Stimulated activated CD8-positive, alpha-beta memory T cell treated with anti-CD3 and anti-CD28 coated beads, Interleukin-15, amount 100 ng/mL, for 24 hours (primary cell): ENCODE data around the gene LAX1.
"Not testable (repeated sequence)": the region's sequence is repeated elsewhere in the genome, so short reads cannot be mapped to it uniquely, and the experiment has no call there.

Experiments
- DNase-seq: peaks from one replicate; pipeline ENCODE4 v3.0.0-alpha.2; 2020; ENCODE audit warnings: low read depth

Gene LAX1

GRCh38 chr1:203765029-203765837 is at the start of gene LAX1:
LAX1 (plus strand) TSS chr1:203765183; CDS start chr1:203765566, 383 bp downstream.
- peak; percentile 29 for DNase-seq

GRCh38 chr1:203717120-203717519 is 47.9 kb upstream of the LAX1 start:
- no peak for DNase-seq

- no peak for DNase-seq
These were observed 44.7 kb upstream of the LAX1 start for GRCh38 chr1:203720242-203720641.

- DNase-seq, result no peak
These were observed 42.1 kb upstream of the LAX1 start for GRCh38 chr1:203722909-203723308.

- DNase-seq, result no peak
These were observed 38.5 kb upstream of the LAX1 start for GRCh38 chr1:203726417-203726867.

- DNase-seq, result no peak
These were observed 31.7 kb upstream of the LAX1 start for GRCh38 chr1:203733009-203733863.

- DNase-seq, result no peak
These were observed 22.5 kb upstream of the LAX1 start for GRCh38 chr1:203742436-203742835.

- no peak for DNase-seq
These were observed 21.9 kb upstream of the LAX1 start for GRCh38 chr1:203743091-203743571.

- no peak for DNase-seq
These were observed 20.7 kb upstream of the LAX1 start for GRCh38 chr1:203744075-203744972.

- no peak for DNase-seq
These were observed 18.7 kb upstream of the LAX1 start for GRCh38 chr1:203746281-203746680.

GRCh38 chr1:203751051-203751450 is 13.9 kb upstream of the LAX1 start:
- DNase-seq, result no peak

GRCh38 chr1:203751618-203752361 is 13.2 kb upstream of the LAX1 start:
- not testable (repeated sequence) for DNase-seq

- no peak for DNase-seq
These were observed 10.5 kb upstream of the LAX1 start for GRCh38 chr1:203754455-203754864.

GRCh38 chr1:203756036-203756435 is 8.9 kb upstream of the LAX1 start:
- no peak for DNase-seq

- DNase-seq, result not testable (repeated sequence)
These were observed 6.2 kb upstream of the LAX1 start for GRCh38 chr1:203758749-203759148.

GRCh38 chr1:203760506-203760905 is 4.5 kb upstream of the LAX1 start:
- no peak for DNase-seq

GRCh38 chr1:203761958-203762357 is 3.0 kb upstream of the LAX1 start:
- DNase-seq, result not testable (repeated sequence)

- DNase-seq, result no peak
These were observed 1.5 kb upstream of the LAX1 start for GRCh38 chr1:203763505-203763904.

- no peak for DNase-seq
These were observed 616 bp upstream of the LAX1 start for GRCh38 chr1:203764105-203765028.

GRCh38 chr1:203768256-203768655 is 3.3 kb downstream of the LAX1 start:
- DNase-seq, result no peak
